ENCODE data around the gene TIAM1.

TIAM1 gene

DNA sequence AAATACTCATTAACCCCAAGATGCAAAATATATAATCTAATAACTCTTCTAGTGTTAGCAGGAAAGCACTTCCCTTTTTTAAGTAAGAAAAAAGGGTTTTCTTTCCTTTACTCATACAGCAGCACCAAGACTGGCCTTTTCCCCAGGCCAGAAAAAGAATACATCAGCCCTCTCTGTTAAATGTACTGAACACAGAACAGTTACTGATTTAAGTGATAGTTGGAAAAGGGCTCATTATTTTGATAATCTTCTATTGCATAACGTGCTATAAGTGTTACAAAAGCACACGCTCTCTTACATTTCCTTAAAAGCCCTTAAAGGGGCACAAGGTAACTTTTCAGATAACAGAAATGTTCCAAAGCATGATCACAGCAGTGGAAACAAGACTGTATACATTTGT, 142.9 kb downstream of the TIAM1 start:
- DNase-seq, result no peak

DNA sequence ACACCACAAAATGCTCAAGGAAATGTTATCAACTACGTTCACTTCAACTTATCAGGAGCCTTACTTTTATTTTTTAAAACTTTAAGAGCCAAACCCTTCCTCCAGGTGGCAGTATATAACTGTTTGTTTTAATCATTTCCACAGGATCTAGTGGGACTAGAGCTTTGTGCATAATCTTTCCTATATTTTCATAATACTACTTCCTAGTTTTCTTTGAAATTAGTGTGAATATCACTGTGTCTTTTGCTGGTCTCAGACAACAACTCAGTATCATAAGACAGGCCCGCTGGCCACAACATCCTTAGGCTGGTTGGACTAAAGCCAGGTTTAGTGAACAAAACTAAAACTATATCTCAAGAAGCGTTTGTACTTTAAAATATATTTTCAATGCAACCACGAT, 145.5 kb downstream of the TIAM1 start:
- DNase-seq, result peak; percentile 28 to 47

DNA sequence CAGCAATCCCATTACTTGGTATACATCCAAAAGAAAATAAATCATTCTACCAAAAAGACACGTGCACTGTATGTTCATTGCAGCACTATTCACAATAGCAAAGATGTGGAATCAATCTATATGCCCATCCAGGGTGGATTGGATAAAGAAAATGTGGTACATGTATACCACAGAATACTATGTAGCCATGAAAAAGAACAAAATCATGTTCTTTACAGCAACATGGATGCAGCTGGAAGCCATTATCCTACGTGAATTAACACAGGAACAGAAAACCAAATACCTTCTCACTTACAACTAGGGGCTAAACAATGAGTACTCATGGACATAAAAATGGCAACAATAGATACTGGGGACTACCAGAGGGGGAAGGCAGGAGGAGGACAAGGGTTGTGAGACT, 147.3 kb downstream of the TIAM1 start:
- DNase-seq, result no peak

DNA sequence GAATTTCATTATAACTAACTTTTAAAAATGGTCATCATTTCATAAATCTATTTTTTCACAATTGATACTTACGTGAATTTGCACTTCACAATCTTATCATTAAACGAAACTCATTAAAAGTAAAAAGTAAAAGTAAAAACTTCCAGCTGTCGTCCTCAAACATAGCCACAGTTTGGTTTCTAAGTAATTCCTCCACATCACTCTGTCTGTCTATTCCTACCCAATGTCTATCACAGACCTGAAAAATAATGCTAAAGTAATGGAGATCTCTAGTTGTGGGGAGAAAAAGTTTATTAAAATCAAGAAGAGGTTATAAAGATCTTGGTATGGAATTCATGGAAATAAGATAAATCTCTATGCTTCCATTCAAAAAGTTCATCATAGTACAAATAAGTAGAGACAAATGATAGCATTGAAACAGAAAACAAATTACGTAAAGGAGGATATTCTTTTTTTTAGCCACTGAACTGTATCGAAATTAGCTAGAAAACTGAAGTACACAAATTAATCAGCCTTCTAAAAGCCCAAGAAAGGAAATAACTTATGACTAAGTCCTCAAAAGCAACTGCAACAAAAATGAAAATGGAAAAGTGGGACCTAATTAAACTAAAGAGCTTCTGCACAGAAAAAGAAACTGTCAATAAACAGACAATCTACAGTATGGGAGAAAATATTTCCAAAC, 148.6 kb downstream of the TIAM1 start:
- DNase-seq, result no peak

DNA sequence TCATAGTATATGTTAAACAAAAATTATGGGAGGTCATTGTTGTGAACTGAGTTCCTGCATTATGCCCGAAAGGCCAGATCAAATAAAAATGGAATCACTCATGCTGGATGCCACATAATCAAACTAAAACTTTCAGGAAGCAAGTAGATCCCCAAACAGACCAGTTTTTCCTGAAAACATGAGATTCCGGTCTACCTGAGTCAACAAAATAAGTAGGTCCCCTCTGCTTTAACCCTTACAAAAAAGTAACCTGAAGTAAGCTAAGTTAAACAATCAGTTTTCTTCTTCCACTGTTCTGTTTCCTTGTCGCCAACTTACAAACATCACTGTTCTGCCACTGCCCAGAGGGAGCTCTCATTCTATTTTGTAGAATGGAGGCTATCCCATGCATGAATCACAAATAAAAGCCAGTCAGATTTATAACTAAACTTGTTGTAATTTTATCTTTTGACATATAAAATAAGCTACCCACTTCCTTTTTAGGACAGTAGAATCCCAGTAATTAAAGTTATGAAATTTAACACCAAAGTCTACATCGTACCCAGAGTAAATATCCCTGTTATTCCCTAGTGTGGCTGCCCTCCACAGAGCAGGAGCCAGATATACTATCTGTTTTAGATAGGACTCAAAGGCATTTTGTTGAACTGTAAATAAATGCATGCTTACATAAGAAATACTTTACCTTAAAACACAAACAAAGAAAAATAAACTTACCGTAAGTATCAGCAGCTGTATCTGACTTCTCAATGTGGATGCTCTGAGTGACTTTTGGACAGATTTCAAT, 149.4 kb downstream of the TIAM1 start:
- no peak for DNase-seq

DNA sequence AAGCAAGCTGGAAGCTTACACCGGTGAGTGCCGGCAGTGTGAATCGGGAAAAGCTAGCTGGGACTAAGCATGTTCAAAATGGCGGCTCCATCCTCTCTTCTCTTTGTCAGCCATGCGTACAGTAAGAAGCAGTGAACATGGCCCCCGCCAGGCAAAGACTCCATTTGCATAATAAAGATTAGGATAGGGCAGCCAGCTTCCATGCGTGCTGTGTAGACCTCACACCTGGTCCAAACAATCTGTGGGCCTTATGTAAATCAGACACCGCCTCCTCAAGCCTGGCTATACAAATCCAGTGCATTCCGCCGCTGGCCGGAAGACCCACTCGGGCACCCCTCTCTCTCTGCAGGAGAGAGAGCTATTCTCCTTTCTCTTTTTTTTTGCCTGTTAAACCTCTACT, 150.3 kb downstream of the TIAM1 start:
- DNase-seq, result no peak

DNA sequence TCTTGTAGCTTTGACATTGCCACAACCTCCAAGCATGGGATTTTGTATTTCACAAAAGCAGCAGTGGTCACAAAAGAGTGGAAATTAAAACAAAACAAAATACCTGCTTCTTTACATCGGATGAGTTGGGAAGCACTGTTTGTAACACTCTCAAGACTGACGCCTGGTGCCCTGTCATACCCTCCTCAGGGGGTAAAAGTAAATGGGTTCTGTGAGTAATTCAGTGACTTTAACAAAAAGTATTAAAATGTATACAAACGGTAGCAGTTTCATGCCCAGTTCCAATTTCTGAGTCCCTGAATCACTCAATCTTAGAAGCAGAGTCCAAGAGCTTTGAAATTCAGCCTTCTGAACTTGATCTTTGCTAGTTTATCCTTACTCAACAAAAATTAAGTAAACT, 152.5 kb downstream of the TIAM1 start:
- DNase-seq, result no peak

DNA sequence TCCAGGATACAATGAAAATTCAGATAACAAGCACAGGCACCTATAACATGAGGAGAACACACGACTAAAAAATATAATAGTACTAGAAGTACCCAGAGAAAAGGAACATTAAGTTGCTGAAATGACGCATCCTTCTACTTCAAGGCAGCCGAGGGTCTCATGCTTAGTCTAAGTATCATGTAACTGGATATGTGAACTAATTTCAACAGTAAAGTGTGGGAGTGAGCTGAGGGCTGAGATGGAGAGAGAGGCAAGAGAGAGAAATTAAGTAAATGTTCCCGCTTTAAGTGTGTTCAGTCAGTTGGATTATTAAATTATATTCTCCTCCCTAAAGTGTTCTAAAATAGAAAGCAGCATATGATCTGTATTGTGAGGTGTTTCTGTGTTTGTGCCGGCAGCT, 153.5 kb downstream of the TIAM1 start:
- no peak for DNase-seq

DNA sequence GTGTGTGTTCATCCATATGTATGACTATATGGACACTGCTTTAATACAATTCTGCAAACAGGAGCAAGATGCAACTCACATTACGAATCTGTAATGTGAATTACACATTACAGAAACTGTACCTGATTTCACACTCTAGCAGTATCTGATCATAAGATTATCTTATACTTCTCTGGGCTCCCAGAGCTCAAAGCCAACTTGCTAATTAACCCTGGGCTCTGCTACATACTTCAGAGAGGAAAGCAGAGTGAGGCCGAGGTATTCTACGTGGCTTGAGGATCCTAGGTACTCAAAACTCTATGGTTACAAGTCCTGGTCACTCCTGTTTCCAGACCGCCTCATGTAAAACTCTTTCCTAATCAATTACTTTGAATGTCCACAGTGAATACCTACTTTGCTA, 156.6 kb downstream of the TIAM1 start:
- no peak for DNase-seq

DNA sequence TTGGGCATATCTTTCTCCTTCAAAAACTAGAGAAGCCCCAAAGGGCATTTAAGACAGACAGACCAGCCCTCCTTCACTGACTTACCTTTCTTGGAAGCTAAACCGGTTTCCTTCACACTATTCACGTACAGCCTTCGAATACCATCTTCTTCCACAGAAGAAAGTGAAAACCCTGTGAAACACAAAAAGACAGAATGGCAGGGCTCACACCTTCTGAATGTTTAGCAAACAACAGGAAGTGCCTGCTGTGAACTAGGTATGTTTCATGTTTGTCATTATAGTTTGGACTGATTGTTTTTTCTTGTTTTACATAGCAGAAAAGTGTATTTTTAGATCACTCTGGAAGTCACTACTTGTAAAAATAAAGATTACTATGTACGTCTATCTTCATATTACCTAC, 157.1 kb downstream of the TIAM1 start:
- no peak for DNase-seq

DNA sequence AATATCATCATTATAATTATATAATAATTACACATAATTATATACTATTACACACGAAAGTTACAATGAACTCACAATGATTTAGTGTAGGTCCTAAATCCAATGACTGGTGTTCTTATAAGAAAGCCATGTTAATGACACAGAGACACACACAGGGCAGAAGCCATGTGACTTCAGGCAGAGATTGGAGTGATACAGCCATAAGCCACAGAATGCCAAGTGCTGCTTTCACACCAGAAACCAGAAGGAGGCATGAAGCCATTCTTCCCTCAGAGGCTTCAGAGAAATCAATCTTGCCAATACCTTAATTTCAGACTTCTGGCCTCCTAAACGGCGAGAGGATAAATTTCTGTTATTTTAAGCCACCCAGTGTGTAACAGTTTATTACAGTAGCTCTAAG, 158.4 kb downstream of the TIAM1 start:
- DNase-seq, result no peak

DNA sequence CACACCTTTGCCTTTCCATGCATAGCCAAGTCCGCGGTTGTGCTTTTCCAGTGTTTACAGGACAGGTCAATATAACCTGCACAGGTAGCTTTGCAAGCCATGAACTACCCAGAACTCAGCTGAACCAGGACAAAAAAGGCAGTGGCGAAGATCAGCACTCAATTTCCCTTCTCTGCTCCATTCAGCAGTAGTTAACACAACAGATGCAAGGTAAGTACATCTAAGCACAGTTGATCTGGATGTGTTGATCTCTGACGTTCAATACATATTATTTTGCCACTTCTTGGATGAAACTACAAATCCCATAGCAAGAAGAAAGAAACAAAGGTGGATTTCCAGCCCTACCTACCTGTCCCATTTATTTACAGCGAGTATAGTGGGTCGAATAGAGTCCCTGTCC, 159.2 kb downstream of the TIAM1 start:
- DNase-seq, result no peak

DNA sequence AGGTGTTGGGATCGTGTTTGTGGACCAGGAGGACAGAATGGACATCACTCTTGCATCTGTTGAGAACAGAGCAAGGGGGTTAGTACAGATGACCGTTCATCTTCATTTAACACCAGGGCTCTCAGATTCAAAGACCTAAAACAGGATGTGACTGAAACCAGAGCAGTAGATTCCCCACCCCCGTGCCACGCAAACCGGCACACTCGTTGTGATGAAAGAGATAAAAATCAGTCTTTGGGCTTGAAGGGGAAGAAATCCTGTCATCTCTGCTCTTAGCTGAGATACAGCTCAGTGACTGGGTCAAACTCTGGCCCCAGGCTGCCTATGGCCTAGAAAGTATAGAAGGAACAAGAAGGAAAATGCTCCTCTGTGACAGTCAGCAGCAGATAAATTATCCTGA, 159.6 kb downstream of the TIAM1 start:
- no peak for DNase-seq

DNA sequence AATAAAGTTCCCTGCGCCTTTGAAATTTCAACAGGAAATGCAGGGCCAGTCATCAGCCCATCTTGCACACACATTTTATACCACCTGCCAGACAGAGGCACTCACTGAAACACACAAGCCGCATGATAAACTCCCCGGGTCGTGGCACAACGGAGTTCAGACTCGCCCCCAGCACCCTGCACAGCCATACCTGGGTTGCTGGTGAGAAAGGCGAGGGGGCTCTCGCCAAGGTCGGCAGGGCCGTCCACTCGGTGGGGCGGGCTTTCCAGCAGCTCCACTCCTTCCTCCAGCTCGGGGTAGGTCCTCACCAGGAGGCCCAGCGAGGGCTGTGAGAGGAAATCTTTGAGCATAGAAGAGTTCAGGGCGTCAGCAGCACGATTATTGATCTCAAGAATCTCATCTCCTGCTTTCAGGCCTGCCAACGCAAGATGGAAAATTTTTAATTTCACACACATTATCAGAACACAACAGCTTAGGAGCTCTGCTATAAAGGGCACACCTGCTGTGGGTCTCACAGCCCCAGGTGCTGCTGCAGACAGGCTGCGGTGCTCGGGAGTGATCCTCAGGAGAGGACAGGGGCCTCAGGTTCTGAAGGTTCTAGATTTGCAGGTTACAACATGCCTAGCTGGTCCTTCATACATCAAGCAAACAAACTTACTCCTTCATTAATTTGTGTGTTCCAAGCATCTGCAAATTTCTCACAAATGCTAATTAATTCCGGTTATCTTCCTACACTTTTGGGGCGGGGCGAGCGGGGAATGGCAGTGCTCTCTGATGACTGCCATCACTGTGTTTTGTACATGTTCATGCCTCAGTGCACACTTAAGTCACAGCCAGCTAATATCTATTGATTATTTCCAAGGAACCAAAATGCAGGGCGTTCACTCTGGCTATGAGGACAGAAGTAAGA, 161.6 kb downstream of the TIAM1 start:
- DNase-seq, result no peak

DNA sequence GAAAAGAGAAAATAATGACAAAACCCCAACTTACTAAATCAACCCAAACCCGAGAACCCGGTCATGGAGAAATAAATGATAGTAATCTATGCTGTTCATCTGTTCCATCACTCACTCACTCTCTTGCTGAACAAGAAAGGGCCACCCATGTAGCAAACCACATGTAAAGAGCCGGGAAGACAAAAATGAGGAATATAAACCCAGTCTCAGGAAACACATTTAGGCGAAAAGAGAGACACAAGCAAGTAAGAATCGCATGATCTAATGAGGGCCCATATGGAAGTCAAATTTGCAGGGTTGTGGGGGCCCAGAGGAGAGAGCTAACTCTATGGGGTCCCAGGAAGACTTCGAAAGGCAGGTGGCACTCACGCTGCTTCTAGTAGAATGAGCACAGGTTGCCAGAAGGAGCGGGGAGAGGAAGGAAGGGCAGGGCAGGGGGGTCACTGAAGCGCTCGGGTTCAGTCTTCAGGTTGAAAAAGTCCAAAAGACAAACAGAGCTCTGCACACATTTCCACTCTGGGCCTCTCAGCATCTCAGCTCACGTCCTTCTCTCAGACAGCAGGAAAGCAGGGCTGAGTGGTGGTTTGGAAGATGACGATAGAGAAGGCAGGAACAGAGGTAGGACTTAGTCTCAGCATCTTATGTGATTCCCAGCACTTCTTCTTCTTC, 162.8 kb downstream of the TIAM1 start:
- DNase-seq, result no peak

DNA sequence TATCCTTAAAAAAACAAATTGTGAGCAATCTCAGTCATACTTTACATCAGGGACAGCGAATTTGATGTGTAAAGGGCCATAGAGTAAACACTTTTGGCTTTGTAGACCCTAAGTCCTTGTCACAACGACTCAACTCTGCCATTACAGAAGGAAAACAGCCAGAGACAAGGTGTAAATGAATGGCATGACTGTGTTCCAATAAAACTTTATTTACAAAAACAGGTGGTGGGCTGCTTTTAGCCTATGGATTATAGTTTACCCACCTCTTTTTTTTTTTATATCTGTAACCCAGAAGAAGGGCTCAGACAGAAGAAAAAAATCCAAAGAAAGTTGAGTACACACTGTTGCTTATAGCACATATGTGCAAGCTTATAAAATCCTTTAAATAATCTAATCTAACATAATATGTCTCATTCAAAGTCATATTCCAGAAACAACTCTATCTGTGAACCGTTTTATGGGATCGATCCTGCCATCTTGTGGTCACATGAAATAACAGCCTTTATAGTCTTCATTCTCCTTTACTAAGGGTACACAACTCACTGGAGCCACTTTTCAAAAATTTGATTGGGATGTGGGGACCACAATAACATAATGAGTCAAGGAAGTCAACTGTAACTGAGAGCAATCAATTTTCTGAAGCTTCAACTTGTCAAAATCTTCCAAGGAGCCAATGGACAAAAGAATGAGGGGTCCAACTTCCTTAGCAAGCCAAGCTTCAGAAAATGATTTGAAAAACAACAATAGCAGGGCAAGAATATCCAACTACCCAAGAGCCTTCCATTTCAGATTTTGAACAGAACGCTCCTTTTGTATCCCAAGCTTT, 163.6 kb downstream of the TIAM1 start:
- DNase-seq, result peak; percentile 6 to 16

DNA sequence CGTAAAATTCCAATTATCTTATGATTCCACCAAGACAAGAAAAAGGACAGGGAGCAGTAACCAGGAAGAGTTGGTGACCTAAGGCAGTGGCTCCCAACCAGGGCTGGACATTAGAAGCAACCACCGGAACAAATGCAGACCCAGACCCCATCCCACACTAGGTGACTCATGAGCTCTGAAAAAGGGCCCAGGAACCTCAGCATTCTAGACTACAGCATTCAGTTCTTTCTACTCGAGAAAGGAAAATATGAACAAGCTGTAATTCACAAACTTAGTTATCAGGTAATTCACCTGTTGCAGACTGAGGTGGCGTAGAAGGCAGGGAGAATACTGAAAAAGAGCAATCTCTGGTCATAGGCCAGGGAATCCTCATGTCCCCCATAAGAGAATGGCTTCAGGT, 167.3 kb downstream of the TIAM1 start:
- DNase-seq, result no peak

DNA sequence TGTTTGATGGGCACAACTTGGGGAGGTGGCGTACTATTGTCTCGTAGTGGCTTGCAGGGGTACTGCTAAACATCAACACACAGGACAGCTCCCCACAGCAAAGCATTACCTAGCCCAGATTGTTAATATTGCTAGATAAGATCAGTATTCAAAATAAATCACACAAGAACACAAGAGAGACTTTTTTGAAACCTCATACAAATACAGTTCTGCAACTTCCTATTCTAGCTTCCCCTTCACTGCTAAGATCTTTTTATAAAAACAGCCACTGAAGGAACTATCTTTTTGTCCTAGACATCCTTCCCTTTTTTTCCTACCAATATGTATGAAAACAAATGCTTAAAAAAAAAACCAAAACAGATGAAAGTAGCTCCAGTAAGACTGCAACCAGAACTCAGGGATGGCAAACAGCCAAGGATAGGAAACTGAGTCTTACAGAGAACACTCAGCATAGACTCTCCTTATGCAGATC, 167.9 kb downstream of the TIAM1 start:
- no peak for DNase-seq

DNA sequence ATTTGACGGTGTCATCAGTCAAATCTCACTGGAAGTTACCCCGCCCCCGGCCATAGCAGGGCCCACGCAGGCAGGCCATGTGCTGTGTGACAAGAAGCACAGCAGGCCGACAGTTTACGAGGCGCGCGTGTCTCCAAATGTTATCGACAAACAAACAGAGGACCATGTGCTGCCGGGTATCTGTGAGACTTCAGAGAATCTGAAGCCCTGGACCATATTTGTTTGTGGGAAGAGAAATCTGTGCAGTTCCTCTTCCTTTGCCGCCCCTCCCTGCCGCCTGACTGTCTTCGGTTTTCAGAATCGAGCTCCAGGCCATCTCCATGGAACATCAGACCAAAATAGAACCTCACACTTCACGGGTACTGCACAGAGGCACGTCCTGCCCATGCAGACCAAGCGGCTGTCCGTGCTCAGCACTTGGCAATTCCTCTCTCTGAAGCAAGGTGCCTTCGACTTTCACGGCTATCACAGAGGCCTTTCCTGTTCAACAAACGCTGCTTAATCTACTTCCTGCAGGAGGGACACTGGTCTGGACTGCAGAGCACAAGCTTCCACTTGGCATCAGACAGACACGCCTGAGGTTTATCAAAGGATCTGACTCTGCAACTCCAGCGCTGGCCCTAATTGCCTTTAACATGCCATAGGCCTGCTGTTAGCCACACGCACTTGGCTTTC, 170.0 kb downstream of the TIAM1 start:
- peak in 1 of 2 experiments; percentile 4 for DNase-seq

DNA sequence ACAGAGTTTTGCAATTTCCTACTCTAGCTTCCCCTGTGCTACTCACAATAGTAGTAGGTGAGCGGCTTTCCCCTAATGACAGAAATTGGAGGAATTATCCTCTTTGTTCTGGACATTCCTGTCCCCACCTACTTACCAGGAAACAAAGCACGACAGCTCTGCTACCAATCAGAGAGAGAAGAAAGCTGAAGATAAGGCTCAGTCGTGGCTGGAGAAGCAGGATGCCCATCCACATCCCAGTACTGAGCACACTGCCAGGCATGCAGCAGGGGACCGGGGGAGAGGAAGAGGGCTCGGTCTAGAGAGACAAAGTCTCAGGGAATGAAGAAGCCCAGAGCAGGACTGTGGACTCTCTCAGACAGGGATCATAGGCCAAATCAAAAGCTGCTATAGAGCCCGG, 171.7 kb downstream of the TIAM1 start:
- no peak for DNase-seq
